ENCODE results near the gene APCDD1L.
"Not testable (repeated sequence)": the region's sequence is repeated elsewhere in the genome, so short reads cannot be mapped to it uniquely, and the experiment has no call there.

The APCDD1L gene

DNA sequence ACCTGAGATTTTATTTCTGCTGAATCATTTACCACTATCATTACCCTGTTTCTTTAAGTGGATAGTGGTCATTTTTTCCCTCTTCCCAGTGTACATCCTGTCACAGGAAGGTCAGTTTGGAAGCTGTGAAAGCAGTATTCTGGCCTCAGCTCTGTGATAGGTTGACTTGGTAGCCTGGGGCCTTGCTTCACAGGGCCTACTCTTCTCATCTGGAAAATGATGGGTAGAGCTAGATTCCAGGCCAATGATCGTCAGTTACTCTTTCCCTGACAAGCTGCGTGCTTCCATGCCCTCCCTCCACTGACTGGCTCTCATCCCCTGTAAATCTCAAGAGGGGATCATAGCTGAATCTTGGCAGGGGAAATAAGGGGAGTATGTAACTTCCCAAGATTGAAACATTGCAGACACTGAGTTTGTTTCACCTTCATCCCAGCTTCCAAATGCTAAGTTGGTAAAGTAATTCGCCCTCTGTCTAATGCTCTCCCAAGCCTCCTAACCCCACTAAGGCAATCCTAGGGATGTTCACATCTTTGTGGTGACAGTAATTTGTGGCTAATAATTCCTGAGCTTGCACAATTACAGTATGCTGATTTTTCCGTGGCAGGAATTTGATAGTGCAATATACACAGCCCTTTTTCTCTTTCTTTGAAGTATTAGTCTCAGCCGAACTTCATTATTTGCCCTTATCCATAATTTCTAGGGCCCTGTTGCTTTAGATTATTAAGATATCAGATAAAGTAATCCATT lies 75.0 kb downstream of the APCDD1L start:
- no peak for DNase-seq (ENCODE audit: low spot score)

- no peak for DNase-seq (ENCODE audit: low spot score)
Observed at GRCh38 chr20:58438970-58439808, 76.0 kb downstream of the APCDD1L start.

GRCh38 chr20:58436868-58437645 lies 78.1 kb downstream of the APCDD1L start:
- DNase-seq (ENCODE audit: low spot score) = no peak

GRCh38 chr20:58435237-58435636 lies 80.0 kb downstream of the APCDD1L start:
- no peak for DNase-seq (ENCODE audit: low spot score)

DNA sequence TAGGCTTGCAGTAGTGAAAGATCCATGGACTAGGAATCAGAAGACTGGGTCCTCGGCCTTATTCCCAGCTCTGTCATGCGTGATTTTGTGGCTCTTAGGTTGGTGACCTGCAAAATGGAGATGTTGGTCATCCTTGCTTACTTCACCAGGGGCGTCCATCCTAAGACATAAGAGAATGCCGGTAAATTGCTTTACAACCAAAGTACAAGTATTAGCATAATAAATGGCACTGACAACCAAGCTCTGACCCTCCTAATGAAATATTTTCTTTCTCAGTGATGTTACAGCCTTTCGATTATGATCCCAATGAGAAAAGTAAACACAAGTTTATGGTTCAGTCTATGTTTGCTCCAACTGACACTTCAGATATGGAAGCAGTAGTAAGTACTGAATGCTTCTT lies 80.9 kb downstream of the APCDD1L start:
- DNase-seq (ENCODE audit: low spot score) = no peak

GRCh38 chr20:58433759-58434158 lies 81.4 kb downstream of the APCDD1L start:
- no peak for DNase-seq (ENCODE audit: low spot score)

GRCh38 chr20:58433029-58433647 lies 82.1 kb downstream of the APCDD1L start:
- no peak for DNase-seq (ENCODE audit: low spot score)

GRCh38 chr20:58432186-58432954 lies 82.8 kb downstream of the APCDD1L start:
- no peak for DNase-seq (ENCODE audit: low spot score)

DNA sequence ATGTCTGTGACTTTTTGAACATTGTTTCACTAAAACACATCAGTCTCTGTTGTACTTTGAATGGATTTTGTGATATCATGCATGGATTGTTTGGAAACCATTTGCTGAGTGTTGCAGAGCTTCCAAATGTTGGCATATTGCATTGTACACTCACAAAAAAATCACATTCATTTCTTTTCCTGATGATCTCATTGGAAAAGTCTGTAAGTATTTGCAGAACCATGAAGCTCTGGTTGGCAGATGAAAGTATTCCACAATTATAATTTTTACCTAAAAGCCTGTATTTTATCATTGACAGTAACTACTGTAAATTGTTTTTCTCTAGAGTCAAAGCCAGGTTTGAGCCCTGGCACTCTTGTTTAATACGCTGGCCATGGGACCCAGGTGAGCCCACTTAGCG lies 84.1 kb downstream of the APCDD1L start:
- DNase-seq (ENCODE audit: low spot score) = no peak

- DNase-seq (ENCODE audit: low spot score) = no peak
Observed at GRCh38 chr20:58429303-58429702, 85.9 kb downstream of the APCDD1L start.

DNA sequence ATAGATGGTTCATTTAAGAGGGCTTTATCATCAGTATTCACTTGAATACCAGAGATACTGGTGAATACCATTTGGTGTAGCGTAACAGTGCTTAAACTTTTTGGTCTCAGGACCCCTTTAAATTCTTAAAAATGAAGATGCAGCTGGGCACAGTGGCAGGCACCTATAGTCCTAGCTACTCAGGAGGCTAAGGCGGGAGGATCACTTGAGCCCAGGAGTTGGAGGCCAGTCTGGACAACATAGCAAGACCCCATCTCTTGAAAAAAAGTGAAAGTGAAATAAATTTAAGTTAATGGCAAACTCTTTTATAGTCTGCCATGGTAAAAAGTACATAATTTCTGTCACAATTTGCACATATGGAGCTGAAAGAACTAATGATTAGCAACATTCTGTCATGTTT lies 86.8 kb downstream of the APCDD1L start:
- no peak for DNase-seq (ENCODE audit: low spot score)

DNA sequence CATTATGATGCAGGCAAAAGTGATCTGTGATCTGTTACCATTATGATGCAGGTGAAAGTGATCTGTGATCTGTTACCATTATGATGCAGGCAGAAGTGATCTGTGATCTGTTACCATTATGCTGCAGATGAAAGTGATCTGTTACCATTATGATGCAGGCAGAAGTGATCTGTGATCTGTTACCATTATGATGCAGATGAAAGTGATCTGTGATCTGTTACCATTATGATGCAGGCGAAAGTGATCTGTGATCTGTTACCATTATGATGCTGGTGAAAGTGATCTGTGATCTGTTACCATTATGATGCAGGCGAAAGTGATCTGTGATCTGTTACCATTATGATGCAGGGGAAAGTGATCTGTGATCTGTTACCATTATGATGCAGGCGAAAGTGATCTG lies 87.6 kb downstream of the APCDD1L start:
- not testable (repeated sequence) for DNase-seq (ENCODE audit: low spot score)

DNA sequence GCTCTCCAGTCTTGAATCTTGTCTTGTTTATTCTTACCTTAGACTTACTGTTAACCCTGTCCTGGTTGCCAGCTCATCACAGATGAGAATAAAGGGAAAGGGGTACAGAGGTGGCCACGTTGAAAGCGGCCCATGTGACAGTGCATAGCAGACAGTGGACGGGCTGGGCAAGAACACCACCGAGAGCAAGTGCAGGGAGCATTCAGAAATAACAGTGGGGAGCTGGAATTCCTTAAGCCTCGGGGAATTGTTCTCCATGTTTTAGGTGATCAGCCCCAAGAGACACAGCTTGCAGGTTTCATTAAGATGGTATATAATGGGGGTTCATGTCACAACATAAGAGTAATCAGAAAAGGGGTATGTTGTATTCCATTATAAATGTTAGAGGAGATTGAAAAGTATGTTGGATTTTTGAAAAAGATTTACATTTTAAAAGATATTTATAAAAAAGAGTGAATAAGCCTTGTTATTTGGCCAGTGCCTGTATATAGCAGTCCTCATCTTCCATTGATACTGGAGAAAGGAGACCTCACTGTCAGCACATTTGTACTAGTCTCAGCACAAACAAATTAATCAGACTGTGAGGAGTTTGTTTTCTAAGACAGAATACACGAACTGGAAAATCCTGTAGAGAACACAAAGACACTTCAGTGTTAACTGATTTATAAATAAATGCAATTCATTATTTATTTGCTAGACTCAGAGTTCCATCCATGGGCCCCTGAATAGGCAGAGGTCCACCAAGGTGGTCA lies 90.8 kb downstream of the APCDD1L start:
- no peak for DNase-seq (ENCODE audit: low spot score)

GRCh38 chr20:58421497-58421850 lies 93.7 kb downstream of the APCDD1L start:
- no peak for DNase-seq (ENCODE audit: low spot score)

GRCh38 chr20:58420798-58421496 lies 94.3 kb downstream of the APCDD1L start:
- DNase-seq (ENCODE audit: low spot score) = no peak

- DNase-seq (ENCODE audit: low spot score) = no peak
Observed at GRCh38 chr20:58418949-58419748, 96.0 kb downstream of the APCDD1L start.

DNA sequence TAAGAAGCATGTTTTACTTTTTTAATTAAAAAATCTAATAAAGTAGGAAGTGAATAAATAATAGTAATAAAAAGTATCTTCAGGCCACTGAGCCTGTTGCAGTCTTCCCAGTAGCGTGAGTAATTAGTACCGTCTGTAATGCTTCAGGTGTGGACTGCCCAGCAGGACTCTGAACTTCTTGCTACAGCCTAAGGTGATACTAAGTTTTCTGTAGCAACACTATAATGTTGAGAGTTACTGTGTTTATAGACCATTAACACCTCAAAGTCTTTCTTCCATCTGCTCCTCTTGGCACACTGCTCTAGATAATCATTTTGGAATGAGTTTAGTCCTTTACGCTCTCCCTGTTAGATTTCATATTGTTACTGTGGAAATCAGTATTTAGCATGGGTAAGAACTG lies 97.8 kb downstream of the APCDD1L start:
- no peak for DNase-seq (ENCODE audit: low spot score)

- DNase-seq (ENCODE audit: low spot score) = no peak
Observed at GRCh38 chr20:58416835-58417234, 98.4 kb downstream of the APCDD1L start.

DNA sequence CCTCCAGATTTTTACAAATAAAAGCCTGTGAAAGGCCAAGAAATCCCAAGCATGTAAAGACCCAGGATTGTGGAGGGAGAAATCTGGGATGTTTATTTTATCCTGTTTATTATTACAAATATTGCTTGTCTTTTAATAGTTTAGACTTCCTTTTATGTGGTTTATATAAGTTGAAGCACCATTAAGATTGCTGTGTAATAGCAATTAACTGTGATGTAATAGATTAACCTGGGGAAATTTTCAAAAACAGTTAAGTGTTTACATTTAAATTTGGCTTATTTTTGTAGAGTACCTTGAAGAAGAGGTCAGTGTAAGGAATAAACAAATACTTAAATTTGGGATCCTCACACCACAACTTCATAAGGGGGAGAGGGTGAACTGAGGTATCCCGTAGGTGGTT lies 99.1 kb downstream of the APCDD1L start:
- DNase-seq (ENCODE audit: low spot score) = no peak

Data from activated CD4-positive, alpha-beta T cell treated with anti-CD3 and anti-CD28 coated beads, Interleukin-2, Interleukin-4, amounts not matched to agents 100 ng/mL and 50 ng/mL, durations not matched to agents 16 hours and 8 hours (primary cell).